ENCODE measurements around the gene PSIP1. TPM values are rescaled to one million over a fixed set of nuclear protein-coding genes. Genes with fewer than 3 reads are reported as not detected.

The PSIP1 gene
- total RNA-seq, 1 experiment from 2014 or later: 42.9 TPM

DNA sequence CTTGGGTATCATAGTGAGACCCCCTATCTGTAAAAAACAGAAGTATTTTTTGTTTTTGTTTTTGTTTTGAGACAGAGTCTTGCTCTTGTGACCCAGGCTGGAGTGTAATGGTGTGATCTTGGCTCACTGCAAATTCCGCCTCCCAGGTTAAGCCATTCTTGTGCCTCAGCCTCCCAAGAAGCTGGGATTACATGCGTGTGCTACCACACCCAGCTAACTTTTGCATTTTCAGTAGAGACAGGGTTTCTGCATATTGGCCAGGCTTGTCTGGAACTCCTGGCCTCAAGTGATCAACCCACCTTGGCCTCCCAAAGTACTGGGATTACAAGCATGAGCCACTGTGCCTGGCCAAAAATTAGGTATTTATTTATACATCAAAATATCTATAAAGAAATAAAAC, 31.9 kb upstream of the PSIP1 start:
- H3K4me1 ChIP-seq (ENCODE audit: insufficient read depth, low read length): peaks cover 13% of the 10 kb centered on the region
- ATAC-seq (no peak), DNase-seq (no peak)
- H3K27me3 ChIP-seq (ENCODE audit: low read length): no peaks in the 10 kb centered on the region
- peak overlapping the region; percentile 64; the same call in 1 of the 2 replicates for H3K27ac ChIP-seq (ENCODE audit: low read length)
- H3K4me3 ChIP-seq (ENCODE audit: low read length): no peak overlapping the region
- H2AFZ ChIP-seq (ENCODE audit: low read length): no peak overlapping the region
- H3K79me2 ChIP-seq (ENCODE audit: low read length): no peaks in the 10 kb centered on the region
- H3K9ac ChIP-seq (ENCODE audit: low read length): no peak overlapping the region
- no TSS peak for BruUV-seq (replicated peaks)
- intact Hi-C loops (cut with micrococcal nuclease): loop anchor here (2.0 kb wide), 1 partner anchor 32 kb away; the partner anchor contains the start of gene PSIP1
- no peaks in the 10 kb centered on the region for H3K36me3 ChIP-seq (ENCODE audit: low read depth, low read length)
- no peaks in the 10 kb centered on the region for H3F3A ChIP-seq (ENCODE audit: low read length, unreplicated experiment)
- ChIA-PET POLR2A (ENCODE audit: unreplicated experiment) (interaction anchor here (0.9 kb wide), 1 partner anchor 10 kb away, joined by 7 read pairs; the partner anchor contains the start of gene CCDC171), CTCF (no interaction called here)
- H3K4me2 ChIP-seq (ENCODE audit: low read length): peak overlapping the region; percentile 56
- H4K20me1 ChIP-seq (ENCODE audit: low read length): no peaks in the 10 kb centered on the region
- H3K9me2 ChIP-seq (replicated peaks; ENCODE audit: low read length): no peaks in the 10 kb centered on the region
- no peaks in the 10 kb centered on the region for H3K9me3 ChIP-seq (ENCODE audit: low read length)
- TF ChIP-seq, protein P1, sequence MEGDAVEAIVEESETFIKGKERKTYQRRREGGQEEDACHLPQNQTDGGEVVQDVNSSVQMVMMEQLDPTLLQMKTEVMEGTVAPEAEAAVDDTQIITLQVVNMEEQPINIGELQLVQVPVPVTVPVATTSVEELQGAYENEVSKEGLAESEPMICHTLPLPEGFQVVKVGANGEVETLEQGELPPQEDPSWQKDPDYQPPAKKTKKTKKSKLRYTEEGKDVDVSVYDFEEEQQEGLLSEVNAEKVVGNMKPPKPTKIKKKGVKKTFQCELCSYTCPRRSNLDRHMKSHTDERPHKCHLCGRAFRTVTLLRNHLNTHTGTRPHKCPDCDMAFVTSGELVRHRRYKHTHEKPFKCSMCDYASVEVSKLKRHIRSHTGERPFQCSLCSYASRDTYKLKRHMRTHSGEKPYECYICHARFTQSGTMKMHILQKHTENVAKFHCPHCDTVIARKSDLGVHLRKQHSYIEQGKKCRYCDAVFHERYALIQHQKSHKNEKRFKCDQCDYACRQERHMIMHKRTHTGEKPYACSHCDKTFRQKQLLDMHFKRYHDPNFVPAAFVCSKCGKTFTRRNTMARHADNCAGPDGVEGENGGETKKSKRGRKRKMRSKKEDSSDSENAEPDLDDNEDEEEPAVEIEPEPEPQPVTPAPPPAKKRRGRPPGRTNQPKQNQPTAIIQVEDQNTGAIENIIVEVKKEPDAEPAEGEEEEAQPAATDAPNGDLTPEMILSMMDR (conservative IDR thresholded peaks at IDR 0.05; ENCODE audit: low read depth, low read length): no peak
- no peak for TF ChIP-seq EZH2phosphoT487 (IDR thresholded peaks at IDR 0.05; ENCODE audit: borderline replicate concordance, low read length)

DNA sequence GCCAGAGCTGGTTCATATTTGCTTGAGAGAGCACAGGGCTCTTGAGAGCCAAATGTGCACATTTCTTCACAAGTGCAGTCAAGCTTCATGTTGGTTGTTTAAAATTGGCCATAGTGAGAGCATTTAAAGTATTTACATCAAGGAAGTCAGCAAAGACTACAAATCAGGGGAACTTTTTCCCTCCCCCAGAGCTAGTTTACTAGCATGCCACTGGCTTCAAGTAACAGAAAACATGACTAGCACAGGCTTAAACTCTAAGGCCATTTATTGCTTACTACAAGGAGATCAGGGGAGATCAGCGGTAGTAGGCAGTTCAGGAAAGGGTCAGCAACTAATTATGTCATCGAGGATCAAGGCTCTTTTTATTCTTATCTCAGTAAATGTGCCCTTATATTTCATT, 31.1 kb upstream of the PSIP1 start:
- CTCF ChIA-PET: no interaction called here
- H3K4me2 ChIP-seq (ENCODE audit: low read length): no peak overlapping the region
- intact Hi-C loops (cut with micrococcal nuclease): loop anchor here (2.0 kb wide), 1 partner anchor 31 kb away; the partner anchor contains the start of gene PSIP1
- no peak overlapping the region for H2AFZ ChIP-seq (ENCODE audit: low read length)
- no peaks in the 10 kb centered on the region for H4K20me1 ChIP-seq (ENCODE audit: low read length)
- H3K9me3 ChIP-seq (ENCODE audit: low read length): no peaks in the 10 kb centered on the region
- peaks cover 13% of the 10 kb centered on the region for H3K4me1 ChIP-seq (ENCODE audit: insufficient read depth, low read length)
- POLR2A ChIA-PET (ENCODE audit: unreplicated experiment): no interaction called here
- H3K4me3 ChIP-seq (ENCODE audit: low read length): no peak overlapping the region
- no peak for ATAC-seq
- no peaks in the 10 kb centered on the region for H3K36me3 ChIP-seq (ENCODE audit: low read depth, low read length)
- no peak overlapping the region for H3K9ac ChIP-seq (ENCODE audit: low read length)
- no TSS peak for BruUV-seq (replicated peaks)
- H3F3A ChIP-seq (ENCODE audit: low read length, unreplicated experiment): no peaks in the 10 kb centered on the region
- TF ChIP-seq EZH2 (IDR thresholded peaks at IDR 0.05; ENCODE audit: low read length, unreplicated experiment) (no peak), EZH2phosphoT487 (IDR thresholded peaks at IDR 0.05; ENCODE audit: borderline replicate concordance, low read length) (no peak)
- TF ChIP-seq, protein P1 (conservative IDR thresholded peaks at IDR 0.05; ENCODE audit: low read depth, low read length): no peak
- H3K9me2 ChIP-seq (replicated peaks; ENCODE audit: low read length): no peaks in the 10 kb centered on the region
- no peak for DNase-seq
- H3K79me2 ChIP-seq (ENCODE audit: low read length): no peaks in the 10 kb centered on the region
- H3K27ac ChIP-seq (ENCODE audit: low read length): no peak overlapping the region
- no peaks in the 10 kb centered on the region for H3K27me3 ChIP-seq (ENCODE audit: low read length)

DNA sequence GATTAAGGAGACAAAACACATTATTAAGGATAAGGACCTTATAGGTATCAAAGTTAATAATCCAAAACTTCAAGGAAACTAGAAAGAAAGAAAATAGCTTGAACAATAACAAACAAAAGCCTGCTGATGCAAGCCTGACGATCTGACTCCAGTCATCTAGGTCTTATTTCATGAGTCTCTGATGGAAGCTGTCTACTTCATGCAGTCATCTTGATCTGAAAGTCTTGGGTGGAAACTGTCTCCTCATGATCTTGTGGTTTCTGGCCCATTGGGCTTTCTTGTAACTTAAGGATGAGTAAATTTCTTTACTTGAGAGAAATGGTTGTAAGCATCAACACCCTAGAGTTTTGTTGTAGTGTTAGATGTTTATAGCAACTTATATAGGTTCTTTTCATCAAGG, 20.6 kb upstream of the PSIP1 start:
- BruUV-seq (replicated peaks): no TSS peak
- no peak for DNase-seq
- Histone ChIP-seq H3F3A (ENCODE audit: low read length, unreplicated experiment) (no peaks in the 10 kb centered on the region), H3K4me2 (ENCODE audit: low read length) (no peak overlapping the region), H3K9me3 (ENCODE audit: low read length) (no peaks in the 10 kb centered on the region), H3K79me2 (ENCODE audit: low read length) (no peaks in the 10 kb centered on the region), H3K4me1 (ENCODE audit: insufficient read depth, low read length) (no peaks in the 10 kb centered on the region), H2AFZ (ENCODE audit: low read length) (no peak overlapping the region), H3K9ac (ENCODE audit: low read length) (no peak overlapping the region), H3K36me3 (ENCODE audit: low read depth, low read length) (no peaks in the 10 kb centered on the region; the same call in 1 of the 2 replicates), H3K9me2 (replicated peaks; ENCODE audit: low read length) (no peaks in the 10 kb centered on the region), H3K27me3 (ENCODE audit: low read length) (no peaks in the 10 kb centered on the region), H3K27ac (ENCODE audit: low read length) (no peak overlapping the region), H3K4me3 (ENCODE audit: low read length) (no peak overlapping the region), H4K20me1 (ENCODE audit: low read length) (no peaks in the 10 kb centered on the region)
- no peak for ATAC-seq
- ChIA-PET CTCF (no interaction called here), POLR2A (ENCODE audit: unreplicated experiment) (no interaction called here)
- TF ChIP-seq EZH2phosphoT487 (IDR thresholded peaks at IDR 0.05; ENCODE audit: borderline replicate concordance, low read length) (no peak), EZH2 (IDR thresholded peaks at IDR 0.05; ENCODE audit: low read length, unreplicated experiment) (no peak)
- TF ChIP-seq, protein P1 (conservative IDR thresholded peaks at IDR 0.05; ENCODE audit: low read depth, low read length): no peak
- intact Hi-C loops (cut with micrococcal nuclease): no loop called here

All from PC-3 (cell line).